GM18498 (cell line): Measurements from ENCODE around the gene GABRP.

Experiments used
- ATAC-seq: cut with Tn5 transposase; IDR thresholded peaks from one replicate; pipeline ENCODE4 v1.9.1; 2021; ENCODE audit warnings: mild to moderate bottlenecking, moderate library complexity; ENCODE audit not compliant: unreplicated experiment

The GABRP gene, protein sequence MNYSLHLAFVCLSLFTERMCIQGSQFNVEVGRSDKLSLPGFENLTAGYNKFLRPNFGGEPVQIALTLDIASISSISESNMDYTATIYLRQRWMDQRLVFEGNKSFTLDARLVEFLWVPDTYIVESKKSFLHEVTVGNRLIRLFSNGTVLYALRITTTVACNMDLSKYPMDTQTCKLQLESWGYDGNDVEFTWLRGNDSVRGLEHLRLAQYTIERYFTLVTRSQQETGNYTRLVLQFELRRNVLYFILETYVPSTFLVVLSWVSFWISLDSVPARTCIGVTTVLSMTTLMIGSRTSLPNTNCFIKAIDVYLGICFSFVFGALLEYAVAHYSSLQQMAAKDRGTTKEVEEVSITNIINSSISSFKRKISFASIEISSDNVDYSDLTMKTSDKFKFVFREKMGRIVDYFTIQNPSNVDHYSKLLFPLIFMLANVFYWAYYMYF

DNA sequence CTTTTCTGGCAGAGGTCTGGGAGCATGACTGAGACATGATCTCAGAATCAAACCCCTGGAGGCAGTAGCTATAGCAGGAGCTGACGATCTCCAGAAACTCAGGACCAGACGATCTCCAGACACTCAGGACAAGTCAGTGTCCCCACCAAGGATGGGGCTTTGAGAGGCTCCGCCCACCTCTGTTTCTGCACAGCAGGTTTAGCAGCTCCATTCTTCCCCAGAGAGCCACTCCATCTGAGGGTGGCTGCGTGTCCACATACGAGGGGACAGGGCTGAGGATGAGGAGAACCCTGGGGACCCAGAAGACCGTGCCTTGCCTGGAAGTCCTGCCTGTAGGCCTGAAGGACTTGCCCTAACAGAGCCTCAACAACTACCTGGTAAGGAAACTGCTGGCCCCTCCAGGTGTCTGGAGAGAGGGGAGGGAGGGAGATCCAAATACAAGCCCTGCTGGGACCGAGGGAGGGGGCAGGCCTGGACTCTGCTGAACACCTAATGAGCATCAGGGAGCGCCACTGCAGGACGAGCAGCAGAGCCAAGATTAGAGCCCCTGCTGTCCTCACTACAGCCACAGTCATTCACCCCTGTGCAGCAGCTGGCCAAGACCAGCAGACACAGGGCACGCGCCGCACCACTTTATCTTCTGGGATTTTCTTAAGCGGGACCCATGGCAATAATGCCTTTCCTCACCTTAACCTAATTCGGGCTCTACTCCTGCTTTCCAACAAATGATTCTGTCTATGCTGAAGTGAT lies at the start of gene GABRP:
GABRP (plus strand) TSS at position 228 of the 750 bp plus-strand sequence. CDS start 4,891 bp downstream, outside the sequence.
- no peak for ATAC-seq

DNA sequence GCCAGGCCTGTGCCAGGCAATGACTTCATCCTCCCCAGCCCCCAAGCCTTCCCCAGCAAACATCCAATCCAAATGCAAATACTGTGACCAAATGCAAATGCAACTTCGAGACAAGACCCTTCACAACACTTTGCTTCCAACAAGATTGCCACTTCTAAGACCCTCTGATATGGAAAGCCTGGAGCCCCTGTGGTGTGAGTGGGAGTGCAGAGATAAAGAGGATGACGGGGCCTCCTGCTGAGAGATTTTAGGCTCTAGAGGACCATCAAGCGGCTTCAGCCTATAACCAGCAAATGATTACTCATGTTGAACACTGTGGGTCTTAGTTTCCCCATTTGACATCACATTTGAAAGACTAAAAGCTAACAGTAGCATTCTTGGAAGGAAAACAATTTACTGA lies 46.6 kb upstream of the GABRP start:
- no peak for ATAC-seq

DNA sequence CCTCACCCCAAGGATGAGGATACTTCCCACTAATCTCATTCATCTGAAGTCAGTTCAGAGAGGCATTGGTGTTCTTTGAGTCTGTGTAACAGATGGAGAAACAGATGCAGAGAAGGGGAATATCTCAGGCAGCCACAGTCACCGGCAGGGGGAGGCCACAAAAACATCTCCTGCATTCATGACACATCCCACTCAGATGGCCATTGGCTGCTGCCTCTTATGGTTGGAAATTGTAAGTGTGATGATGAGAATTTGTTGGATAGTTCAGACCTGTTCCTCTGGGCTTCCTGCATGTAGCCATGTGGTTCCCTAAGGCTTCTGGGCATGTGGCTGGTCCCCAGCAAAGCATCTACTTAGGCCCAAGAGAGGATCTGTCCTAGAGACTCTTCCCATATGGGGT lies 45.9 kb upstream of the GABRP start:
- no peak for ATAC-seq

DNA sequence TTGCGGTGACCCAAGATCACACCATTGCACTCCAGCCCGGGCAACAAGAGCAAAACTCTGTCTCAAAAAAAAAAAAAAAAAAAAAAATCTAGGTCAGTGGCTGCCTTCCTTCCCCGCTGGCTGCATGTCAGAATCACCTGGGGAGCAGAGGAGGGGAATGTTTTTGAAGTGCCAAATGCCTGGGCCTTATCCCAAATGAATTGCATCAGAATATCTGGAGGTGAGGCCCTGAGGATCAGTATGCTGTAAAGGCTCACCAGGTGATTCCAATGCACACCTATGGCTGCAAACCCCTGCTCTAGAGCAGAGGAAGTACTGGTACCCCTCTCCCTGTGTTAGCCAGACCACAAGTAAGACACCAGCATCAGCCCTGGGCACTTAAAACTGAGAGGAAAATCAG lies 44.7 kb upstream of the GABRP start:
- ATAC-seq, result no peak

DNA sequence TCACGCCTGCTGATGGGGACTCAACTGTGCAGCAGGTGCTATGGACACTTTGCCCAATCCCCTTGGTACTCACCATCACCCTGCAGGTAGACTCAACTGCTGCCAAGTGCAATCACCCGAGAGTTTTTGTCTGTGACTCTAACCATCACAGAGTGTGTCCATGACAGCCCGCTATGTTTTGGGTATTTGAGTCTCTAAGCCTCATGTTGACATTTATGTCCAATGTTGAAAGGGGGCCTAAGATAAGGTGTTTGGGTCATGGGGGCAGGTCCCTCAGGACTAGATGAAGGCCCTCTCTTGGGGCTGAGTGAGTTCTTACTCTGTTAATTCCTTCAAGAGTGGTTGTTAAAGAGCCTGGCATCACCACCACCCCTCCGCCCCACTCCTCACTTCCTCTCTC lies 44.1 kb upstream of the GABRP start:
- no peak for ATAC-seq

DNA sequence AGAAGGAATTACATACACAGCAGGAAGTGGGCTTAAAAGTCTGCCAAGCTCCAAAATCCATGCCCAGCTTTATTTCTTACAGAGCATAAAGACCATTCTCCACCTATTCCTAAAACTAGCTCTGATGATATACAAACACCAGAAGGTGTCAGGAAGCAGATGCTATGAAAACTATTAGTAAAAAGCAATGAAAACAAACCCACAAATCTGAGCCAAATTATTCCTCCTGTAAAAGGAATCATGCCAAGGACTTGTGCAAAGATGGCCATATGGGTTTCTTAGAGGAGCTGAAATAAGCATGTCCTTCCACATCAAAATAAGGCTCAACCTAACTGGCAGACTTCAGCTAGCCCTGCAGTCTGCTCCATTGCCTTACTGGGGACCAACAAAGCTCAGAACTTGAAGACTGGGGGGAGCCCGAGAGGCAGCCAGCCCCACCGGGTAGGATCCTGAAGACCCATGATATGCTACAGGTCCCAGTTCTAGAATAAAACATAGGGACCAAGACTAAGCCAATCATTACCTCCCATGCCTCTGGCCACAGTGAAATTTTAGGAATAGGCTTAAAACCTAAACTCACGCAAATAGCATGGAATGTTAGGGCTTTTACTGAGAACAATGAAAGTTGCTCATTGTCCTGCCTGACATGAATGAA lies 42.8 kb upstream of the GABRP start:
- no peak for ATAC-seq

DNA sequence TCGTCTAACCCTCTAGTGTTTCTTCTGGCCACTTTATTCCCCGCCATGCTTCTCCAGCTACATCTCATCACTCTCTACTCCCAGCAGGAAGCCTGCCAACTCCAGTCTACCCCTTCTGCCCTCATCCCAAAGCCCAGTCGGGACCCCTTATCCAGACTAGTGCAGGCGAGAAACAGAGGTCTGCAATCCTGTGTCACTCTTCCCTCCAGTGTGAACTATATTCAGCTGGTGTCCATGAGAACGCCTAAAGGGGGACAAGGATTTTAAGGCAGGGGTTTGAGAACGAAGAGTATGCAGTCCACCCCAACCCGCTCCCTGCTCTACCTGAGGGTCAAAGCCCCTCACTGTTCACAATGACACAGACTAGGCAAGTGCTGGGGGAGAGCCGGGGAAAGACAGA lies 41.7 kb upstream of the GABRP start:
- no peak for ATAC-seq

DNA sequence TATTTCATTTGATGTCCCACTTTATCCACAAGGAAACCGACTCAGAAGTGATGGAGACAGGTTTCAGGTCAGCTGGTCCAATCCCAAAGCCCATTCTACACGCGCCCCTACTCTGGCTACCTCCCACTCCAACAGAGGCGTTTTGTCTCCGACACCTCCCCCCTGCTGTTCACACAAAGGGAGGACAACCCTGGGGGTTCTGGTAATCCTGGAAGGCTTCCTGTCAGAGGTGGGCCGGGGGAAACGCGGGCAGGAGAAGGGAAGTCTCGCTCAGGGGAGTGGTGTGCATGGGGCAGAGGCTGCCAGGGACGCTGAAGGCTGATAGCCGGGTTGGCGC lies 39.7 kb upstream of the GABRP start:
- ATAC-seq, result no peak

DNA sequence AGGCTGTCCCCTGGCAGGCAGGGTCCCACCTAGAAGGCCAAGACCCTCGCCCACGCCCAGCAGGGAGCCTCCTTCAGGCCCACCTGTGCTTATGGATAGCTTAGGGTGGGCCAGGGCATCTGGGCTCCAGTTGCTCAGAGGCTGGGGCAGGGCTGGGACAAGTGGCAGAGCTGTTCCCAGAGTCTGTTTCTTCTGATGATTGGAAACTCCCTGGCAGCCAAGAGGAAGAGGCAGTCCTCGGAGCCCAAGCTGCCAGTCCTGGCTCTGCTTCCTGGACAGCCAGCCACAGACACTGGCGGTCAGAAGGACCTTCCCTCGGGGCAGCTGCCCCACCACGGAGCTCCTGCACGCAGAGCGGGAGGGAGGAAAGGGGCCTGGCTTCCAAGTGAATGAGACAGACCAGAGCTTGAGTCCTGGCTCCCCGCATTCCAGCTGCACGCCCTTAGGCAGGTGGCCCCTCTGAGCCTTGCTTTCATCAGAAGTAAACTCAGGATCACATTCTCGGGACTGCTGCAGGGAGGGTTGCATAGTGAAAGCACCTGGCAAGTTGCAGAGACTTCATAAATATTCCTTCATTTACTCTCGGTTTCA lies 37.9 kb upstream of the GABRP start:
- no peak for ATAC-seq

DNA sequence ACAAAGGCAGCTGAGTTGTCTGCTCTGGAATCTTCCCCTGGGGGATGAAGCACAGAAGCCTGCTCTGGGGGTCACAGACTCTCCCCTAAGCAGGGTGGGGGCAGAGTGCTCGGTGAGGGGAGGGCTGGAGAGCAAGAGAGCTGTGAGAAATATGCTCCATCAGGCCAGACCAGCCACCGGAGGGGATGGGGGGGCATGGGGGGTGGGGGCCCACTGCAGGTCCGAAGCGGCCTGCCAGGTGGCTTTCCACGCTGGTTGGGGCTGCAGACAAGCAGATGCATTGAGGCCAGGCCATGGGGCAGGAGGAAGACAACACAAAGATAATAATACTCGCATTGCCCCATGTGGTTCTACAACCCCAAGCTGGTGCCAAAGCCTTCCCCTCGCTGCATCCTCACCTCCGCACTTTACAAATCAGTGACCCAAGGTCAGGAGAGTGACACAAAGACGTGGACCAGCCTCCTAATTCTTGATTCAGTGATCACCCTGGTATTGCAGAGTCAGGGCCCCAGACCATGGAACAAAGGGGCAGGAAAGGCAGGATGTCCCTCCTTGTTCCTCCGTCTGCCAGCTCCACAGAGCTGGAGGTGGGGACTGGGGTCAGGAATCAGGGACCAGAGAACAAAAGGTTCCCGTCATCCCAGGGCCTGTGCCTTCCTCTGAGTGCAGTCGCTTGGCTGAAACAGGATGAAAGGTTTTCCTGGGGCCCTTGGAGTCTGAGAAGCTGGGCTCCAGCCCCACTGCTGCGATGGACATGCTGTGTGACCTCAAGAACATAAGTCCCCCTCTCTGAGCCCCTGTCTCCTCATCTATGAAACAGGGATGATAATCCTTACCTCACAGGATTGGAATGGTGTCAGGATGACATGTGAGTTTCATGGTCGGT lies 37.2 kb upstream of the GABRP start:
- ATAC-seq, result no peak

DNA sequence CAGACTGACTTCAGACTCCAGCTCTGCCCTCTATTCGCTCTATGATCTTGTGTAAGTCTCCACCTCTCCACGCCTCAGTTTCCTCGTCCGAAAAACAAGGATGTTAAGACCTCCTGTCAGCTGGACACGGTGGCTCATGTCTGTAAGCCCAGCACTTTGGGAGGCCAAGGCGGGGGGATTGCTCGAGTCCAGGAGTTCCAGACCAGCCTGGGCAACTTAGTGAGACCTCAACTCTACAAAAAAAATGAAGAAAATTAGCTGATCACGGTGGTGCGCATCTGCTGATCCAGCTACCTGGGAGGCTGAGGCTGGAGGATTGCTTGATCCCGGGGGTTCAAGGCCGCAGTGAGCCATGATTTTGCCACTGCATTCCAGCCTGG lies 36.6 kb upstream of the GABRP start:
- no peak for ATAC-seq

DNA sequence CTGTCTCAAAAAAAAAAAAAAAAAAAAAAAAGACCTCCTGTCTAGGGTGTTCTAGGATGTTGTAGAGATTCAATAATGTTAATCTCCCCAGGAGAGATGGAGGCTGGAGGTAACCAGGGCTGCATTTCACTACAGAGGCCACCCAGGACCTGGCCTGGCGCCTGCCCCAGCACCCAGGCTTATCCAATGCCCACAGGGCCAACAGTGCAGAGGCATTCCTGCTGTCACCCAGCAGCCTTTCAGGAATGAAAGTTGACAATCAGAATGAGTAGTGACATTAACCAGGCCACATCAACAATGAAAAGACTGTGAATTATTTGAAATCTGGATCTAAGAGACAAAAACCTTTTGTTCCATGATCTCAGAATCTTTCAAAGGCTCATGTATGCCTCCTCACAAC lies 36.2 kb upstream of the GABRP start:
- ATAC-seq, result no peak

DNA sequence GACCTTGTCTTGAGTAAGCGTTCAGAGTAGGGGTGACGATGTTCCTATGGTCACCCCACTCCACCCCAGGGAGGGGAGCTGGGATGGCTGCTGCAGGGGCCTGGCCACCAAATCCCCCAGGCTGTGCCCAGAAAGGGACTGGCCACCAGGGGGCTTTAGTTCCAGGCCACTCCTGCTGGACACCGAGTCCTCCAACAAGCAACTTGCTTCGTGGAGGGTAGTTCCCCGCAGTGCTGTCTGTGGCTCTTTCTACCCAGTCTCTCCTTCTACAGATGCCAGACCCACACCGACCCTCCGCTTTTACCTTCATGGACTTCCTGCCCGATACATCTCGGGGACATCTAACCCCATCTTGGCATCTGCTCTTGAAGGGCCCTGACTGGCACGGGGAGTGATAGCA lies 35.7 kb upstream of the GABRP start:
- ATAC-seq, result no peak

DNA sequence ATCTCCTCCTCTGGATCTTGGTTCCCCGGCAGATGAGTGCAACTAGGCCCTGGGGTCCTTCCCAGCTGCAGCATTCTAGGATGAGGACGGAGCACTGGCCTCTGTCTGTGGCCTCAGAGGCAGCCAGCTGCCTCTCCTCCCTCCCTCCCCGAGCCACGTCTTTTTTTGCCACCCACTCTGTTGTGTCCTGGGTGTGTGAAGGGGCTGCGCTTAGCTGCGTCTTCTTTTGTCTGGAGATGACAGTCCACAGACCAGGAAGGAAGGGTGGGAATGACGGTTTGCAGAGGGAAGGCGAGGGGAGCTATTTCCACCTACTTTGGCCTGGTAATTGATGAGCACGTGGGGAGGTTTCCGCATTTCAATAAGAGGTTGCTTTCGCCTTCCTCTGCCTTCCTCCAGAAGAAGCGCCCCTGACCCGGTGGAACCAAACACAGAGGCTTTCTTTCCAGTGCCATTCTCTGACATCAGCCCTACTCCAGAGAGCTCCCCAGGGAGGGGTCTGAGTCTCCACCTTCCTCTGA lies 34.5 kb upstream of the GABRP start:
- no peak for ATAC-seq

DNA sequence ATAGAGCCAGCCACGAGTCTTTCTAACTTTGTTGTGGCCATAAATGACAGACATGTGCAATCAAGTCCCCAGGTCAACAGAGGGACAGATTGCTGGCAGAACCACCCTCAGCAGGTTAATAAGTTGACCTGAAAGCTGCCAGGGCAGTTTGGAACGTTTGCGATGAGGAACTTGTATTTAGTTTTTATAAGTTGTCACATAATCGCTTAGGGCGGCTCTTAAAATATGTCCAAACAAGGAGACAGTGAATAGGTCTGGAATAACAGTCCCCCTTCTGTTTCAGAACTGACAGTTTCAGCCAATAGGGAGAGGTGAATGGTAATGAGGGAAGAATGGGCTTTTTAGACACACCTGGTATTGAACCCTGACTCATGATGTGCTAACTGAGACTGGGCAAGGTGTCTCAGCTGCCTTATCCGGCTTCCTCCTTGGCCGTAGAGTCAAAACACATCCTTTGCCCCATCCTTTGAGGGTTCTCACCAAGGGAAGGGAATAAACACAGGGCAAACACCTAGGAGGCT lies 33.6 kb upstream of the GABRP start:
- ATAC-seq, result no peak

DNA sequence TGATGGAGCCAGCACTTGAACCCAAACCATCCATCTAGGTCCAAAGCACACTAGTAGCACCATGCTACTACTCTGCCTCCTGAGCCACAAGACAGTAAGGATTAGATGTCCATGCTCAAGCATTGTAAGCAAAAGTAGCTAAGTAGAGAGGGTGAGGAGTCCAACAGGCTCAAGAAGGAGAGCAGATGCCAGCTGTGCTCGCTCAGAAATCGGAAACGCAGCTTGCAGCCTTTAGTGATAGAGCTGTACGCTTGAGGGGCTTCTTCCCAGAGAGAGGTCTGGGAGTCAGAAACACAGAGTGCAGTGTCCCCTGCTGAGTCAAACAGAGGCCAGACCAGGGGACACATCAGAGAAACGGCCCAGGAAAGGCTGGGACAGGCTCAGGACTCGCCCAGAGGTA lies 32.7 kb upstream of the GABRP start:
- ATAC-seq, result no peak

DNA sequence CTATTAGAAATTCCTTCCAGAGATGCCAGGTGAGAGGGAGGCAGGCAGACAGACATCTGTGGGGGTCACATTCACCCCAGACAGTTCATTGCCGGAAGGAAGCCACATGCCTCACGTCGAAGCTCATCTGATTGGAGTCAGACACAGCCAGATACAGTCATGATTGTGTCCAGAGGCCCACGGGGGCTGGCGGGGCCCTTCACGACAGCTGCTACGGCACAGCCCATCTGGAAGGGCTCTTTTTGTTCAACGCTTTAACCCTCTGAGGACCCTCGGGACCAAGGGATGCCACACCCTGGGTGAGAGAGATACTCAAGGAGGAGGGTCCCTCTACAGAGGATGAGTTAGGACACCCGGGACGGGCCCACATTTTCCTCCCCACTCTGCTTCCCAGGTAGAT lies 31.9 kb upstream of the GABRP start:
- ATAC-seq, result no peak

DNA sequence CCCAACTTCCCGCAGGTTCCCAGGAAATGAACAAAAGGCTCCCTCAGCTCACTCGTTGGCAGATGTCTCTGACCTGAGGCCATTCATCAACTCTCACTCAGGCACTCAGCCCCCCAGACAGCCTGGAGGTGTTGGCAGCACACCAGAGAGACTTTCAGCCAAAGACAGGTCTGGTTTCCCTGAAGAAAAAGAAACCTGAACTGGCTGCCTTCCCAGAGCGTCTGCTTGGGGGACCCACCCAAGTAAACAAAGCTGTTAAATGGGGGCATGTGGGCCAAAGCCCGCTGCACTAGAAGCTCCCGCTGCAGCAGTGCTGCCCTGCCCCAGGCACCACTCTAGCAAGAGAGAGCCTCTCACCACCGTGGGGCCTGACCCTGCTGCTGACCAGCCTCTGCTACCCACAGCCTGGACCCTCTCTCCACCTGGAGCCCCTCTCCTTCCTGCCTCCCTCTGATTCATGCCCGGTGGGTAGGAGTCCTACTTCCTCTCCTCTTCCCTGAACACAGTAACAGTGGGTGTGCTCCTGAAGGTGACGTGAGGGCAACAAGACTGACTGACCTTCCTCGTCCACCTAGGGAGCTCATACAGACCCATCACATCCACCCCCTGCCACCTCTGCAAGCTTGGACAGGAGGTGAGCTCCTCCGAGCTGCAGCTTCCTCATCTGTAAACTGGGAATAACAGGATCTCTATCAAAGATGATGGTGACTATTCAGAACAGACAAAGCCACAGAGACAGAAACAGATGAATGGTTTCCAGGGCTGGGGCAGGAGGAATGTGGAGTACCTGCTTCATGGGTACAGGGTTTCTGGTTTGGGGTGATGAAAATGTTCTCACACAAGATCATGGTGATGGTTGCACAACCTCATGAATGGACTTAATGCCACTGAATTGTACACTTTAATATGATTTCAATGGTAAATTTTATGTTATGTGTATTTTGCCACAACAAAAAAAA lies 31.0 kb upstream of the GABRP start:
- ATAC-seq, result no peak

DNA sequence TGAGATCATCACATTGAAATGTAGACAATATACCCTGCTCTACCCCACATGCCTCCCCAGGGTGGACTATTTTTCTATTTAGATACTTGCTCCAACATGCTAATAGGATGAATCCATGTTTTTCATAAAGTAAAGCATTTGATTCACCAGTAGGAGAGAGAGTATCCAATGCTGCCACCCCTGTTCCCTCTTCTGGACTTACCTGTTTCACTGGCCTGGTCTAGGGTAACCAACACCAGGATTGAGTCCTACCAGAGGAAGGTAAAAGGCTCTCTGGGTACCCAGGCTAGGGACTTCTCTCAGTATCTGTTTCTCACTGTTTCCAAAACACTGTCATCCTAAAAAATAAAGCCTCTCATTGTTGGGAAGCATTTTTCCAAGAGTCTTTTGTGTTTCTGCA lies 30.2 kb upstream of the GABRP start:
- no peak for ATAC-seq
